GM10266 (cell line): Measurements from ENCODE around the gene TMEM178B.

Source experiments
- DNase-seq: peaks from one replicate; pipeline ENCODE4 v3.0.0; 2012; ENCODE audit errors: extremely low spot score
- TF ChIP-seq, protein P1 (sequence below): IDR thresholded peaks from 2 replicates; pipeline ENCODE4 v1.5.1; 2012; ENCODE audit warnings: mild to moderate bottlenecking, low read depth; ENCODE audit not compliant: control insufficient read depth, insufficient read depth; ENCODE audit errors: missing control alignments

TMEM178B gene

DNA sequence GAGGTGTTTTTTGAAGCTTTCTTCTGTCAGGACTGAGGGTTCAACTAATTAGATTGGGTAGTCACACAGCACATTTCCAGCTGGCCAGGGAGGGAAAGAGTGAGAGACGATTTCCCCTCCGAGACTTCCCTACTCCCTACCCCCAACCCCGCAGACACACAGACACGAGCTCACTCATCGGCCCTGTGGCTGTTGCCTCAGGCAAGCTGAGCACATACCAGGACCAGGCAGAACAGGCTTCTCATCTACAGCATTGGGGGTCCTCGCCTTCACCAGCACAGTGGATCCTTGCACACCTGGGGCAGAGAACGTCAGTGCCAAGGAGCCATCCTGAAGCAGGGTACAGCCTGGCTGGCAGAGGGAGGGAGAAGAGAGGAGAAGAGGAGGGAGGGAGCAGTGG lies 144.1 kb downstream of the TMEM178B start:
- DNase-seq = no peak
- TF ChIP-seq, protein P1, sequence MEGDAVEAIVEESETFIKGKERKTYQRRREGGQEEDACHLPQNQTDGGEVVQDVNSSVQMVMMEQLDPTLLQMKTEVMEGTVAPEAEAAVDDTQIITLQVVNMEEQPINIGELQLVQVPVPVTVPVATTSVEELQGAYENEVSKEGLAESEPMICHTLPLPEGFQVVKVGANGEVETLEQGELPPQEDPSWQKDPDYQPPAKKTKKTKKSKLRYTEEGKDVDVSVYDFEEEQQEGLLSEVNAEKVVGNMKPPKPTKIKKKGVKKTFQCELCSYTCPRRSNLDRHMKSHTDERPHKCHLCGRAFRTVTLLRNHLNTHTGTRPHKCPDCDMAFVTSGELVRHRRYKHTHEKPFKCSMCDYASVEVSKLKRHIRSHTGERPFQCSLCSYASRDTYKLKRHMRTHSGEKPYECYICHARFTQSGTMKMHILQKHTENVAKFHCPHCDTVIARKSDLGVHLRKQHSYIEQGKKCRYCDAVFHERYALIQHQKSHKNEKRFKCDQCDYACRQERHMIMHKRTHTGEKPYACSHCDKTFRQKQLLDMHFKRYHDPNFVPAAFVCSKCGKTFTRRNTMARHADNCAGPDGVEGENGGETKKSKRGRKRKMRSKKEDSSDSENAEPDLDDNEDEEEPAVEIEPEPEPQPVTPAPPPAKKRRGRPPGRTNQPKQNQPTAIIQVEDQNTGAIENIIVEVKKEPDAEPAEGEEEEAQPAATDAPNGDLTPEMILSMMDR = no peak

DNA sequence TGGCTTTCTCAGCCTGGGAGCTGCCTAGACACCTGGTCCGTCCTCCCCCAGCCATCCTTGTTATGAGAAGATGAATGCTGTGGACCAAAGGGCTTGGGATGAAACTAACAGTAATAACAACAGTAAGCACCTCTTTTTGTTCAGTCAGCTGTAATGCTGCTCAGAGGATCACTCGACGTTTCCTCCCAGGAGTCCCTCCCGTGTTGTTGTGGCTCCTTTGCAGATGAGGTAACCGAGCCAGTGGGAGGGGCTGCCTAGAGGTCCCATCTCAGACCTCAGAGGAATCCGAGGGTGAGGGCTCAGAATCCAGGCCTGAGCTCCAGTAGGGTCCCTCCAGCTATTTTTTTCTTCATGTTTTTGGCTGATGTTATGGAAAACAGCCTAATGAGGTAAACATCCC lies 145.1 kb downstream of the TMEM178B start:
- no peak for DNase-seq
- TF ChIP-seq, protein P1 = no peak

DNA sequence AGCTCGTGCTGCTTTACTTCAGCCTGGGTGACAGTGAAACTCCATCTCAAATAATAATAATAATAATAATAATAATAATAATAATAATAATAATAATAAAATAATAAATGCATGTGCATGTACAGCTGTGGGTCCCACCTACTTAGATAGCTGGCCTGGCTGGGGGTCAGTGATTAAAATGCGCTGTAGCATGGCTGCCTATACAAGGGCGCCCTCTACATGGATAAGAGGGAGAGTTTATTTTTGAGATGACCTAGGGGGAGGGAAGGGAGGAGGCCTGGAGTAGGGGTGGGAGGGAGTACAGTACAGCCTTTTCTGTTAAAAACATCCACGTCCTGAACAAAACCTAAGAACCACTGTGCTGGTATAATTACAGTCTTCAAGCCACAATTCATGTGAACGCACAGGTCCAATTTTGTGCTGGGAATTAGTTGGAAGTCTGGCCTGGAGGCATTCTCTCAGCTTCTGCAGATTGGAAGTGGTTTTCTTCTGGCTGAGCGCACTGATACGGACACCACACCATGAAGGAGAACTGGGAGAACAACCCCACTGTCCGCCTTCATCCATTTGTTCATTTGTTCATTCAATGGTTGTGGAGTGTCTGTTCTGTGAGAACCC lies 146.5 kb downstream of the TMEM178B start:
- TF ChIP-seq, protein P1 = peak; percentile 29
- no peak for DNase-seq

DNA sequence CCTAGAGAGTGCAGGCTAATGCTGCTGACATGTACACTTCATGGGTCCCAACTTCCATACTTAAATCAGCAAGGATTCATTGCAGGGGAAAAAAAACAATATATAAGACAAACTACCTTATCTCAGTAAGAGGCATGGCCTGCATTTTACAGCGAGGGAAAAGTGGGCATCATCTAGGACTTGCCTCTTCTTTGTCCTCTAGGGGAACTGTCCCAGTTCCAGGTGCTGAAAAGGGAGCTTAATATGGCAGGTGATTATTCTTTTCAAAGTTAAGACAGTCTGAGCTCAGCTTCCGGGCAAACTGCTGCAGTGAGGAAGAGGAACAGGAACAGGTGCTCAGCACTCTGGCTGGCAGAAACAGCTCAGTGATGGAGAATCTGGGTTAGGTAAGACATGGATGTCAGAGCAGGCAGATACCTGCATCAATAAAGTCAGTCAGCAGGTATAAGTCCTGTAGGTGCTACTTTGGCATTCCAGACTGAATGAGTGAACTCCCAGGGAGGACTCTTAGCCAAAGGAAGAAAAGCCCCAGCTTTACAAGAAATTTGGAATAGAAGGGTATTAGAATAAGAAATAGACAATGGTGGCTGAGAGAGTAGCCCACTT lies 147.2 kb downstream of the TMEM178B start:
- TF ChIP-seq, protein P1 = no peak
- no peak for DNase-seq

DNA sequence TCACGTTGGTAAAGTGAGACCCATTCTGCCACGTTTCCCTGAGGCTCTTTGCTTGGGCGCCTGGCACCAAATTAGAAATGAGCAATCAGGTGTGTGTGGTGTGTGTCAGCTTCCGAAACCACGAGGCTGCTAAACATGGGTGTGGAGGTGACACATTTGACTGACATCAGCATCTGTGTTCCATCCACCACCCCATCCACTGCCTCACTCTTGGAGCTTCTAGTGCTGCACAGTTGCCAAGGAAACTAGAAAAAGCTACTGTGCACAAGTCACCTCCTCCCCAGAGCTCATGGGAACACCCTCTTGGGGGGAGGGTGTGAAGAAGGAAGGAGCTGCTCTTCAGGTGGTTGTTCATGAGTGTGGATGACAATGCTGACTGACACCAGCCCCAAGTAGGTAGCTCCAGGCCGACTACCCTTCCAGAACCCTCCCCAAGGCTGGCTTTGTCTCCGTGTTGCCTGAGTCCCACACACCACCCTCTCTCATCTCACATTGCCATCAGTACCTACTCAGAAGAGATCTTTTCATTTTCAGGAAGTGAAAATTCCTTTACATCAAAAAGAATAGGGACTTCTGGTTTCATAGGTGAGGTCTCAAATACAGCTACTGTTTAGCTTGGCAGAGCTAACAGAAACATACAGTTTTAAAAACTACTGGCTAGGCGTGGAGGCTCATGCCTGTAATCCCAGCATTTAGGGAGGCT lies 152.2 kb downstream of the TMEM178B start:
- TF ChIP-seq, protein P1 = no peak
- no peak for DNase-seq

DNA sequence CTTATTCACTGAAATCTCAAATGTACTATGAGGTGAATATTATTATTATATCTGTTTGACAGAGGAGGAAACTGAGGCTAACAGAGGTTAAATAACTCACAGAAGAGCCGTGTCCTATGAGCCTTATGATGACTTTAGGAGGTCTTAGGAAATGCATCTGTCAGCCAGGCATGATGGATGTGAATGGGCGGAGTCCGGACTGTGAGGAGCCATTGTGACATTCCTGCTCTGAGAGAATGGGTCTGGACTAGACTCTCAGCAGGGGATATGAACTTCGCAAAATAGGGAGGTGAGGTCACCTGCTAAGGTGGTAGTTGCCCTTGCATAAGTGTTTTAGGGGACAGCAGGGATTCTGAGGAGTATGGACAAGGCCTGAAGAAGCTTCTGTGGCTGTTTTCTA lies 153.6 kb downstream of the TMEM178B start:
- TF ChIP-seq, protein P1 = no peak
- DNase-seq = no peak

DNA sequence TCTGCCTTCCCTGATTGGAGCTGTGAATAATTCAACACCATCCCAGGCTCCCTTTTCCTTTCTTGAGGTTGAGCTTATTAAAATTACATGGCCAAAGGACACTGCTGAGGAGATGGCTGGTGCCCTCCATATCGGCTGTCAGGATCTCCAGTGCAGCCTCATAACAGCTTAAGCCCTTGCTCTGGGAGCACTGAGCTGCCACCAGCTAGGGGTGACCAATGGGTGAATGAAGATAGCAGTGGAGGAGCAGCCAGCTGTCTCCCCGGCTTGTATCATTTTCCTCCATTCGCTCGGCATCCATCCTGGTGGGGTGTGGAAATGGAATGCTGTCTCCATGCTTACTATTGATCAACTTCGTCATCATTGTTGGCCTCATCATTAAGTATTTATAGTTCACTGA lies 154.6 kb downstream of the TMEM178B start:
- no peak for DNase-seq
- TF ChIP-seq, protein P1 = no peak
